NCI-H446 (cell line): ENCODE data around the gene PMFBP1.
"Not testable (repeated sequence)": the region's sequence is repeated elsewhere in the genome, so short reads cannot be mapped to it uniquely, and the experiment has no call there.

ENCODE experiments used
- DNase-seq, 2 experiments: peaks; one replicate each; lab custom pipeline; 2025; lab: John Stamatoyannopoulos, UW

The PMFBP1 gene

GRCh38 chr16:72107371-72107770 lies 64.6 kb downstream of the PMFBP1 start:
- no peak for DNase-seq

GRCh38 chr16:72105978-72106377 lies 66.0 kb downstream of the PMFBP1 start:
- no peak for DNase-seq

- no peak for DNase-seq
Measured at GRCh38 chr16:72104905-72105304, 67.0 kb downstream of the PMFBP1 start.

- no peak for DNase-seq
Measured at GRCh38 chr16:72101195-72101594, 70.8 kb downstream of the PMFBP1 start.

GRCh38 chr16:72099377-72099818 lies 72.6 kb downstream of the PMFBP1 start:
- peak; percentile 3 to 21 for DNase-seq

GRCh38 chr16:72098936-72099335 lies 73.0 kb downstream of the PMFBP1 start:
- DNase-seq: no peak

- no peak for DNase-seq
Measured at GRCh38 chr16:72094266-72094610, 77.7 kb downstream of the PMFBP1 start.

- DNase-seq: peak; percentile 85 to 93
Measured at GRCh38 chr16:72093448-72094265, 78.3 kb downstream of the PMFBP1 start, which contains the start of the genes DHX38 and TXNL4B. TSS of gene DHX38 (plus strand) at chr16:72093847. CDS start at chr16:72096158, 2,311 bp downstream. TSS of gene TXNL4B (minus strand) at chr16:72093620. CDS start at chr16:72090749, 2,871 bp downstream.

- peak in 1 of 2 experiments; percentile 29 for DNase-seq
Measured at GRCh38 chr16:72092832-72093447, 79.0 kb downstream of the PMFBP1 start.

- DNase-seq: no peak
Measured at GRCh38 chr16:72091217-72091616, 80.7 kb downstream of the PMFBP1 start.

- DNase-seq: no peak
Measured at GRCh38 chr16:72085002-72085401, 87.0 kb downstream of the PMFBP1 start.

- no peak for DNase-seq
Measured at GRCh38 chr16:72084445-72084844, 87.5 kb downstream of the PMFBP1 start.

GRCh38 chr16:72083778-72084404 lies 88.1 kb downstream of the PMFBP1 start:
- no peak for DNase-seq

- DNase-seq: not testable (repeated sequence)
Measured at GRCh38 chr16:72076991-72077706, 94.8 kb downstream of the PMFBP1 start.

GRCh38 chr16:72075067-72075466 lies 96.9 kb downstream of the PMFBP1 start:
- DNase-seq: not testable (repeated sequence)

- DNase-seq: no peak
Measured at GRCh38 chr16:72073560-72074230, 98.3 kb downstream of the PMFBP1 start.

- no peak for DNase-seq
Measured at GRCh38 chr16:72072514-72073342, 99.2 kb downstream of the PMFBP1 start.
